Natural killer cell treated with Interleukin-12 subunit alpha and Interleukin-12 subunit beta and Interleukin-15 and Interleukin-18, amount 100 ng/mL, for 72 hours (primary cell): ENCODE data around the gene CHTOP. TPM values are rescaled to one million over a fixed set of nuclear protein-coding genes. Genes with fewer than 3 reads are reported as not detected.
A peak's percentile ranks its signal among the peaks of the same experiment; 100 is the strongest.

ENCODE experiments used
- ATAC-seq, 2 donors: fragments of 150-1000 bp; cut with Tn5 transposase in 1 of 2; sonication (Bioruptor Pico), chemical (Tn5 transposase) in 1 of 2; 2 replicates each; pipeline ENCODE4 v1.10.0; 2021
- DNase-seq: peaks from one replicate; pipeline ENCODE4 v3.0.0; 2022; ENCODE audit warnings: low spot score
- H3K27ac Mint-ChIP-seq, 2 donors: 1 replicate in 1 of 2; 2 replicates in 1 of 2; pipeline ENCODE4 v1.8.0; 2022; ENCODE audit warnings: mixed read lengths in 2 of 2, mild to moderate bottlenecking in 1 of 2, moderate library complexity in 1 of 2
- H3K27me3 Mint-ChIP-seq, 2 donors: 1 replicate in 1 of 2; 2 replicates in 1 of 2; pipeline ENCODE4 v1.8.0; 2022; ENCODE audit warnings: mixed read lengths in 2 of 2
- H3K36me3 Mint-ChIP-seq: one replicate; pipeline ENCODE4 v1.8.0; 2022; ENCODE audit warnings: mixed read lengths
- H3K4me1 Mint-ChIP-seq, 2 donors: 1 replicate in 1 of 2; 2 replicates in 1 of 2; pipeline ENCODE4 v1.8.0; 2022; ENCODE audit warnings: low read depth in 2 of 2, mixed read lengths in 2 of 2, mild to moderate bottlenecking in 1 of 2
- H3K4me3 Mint-ChIP-seq: one replicate; pipeline ENCODE4 v1.8.0; 2022; ENCODE audit warnings: mixed read lengths
- H3K9me3 Mint-ChIP-seq: 2 replicates; pipeline ENCODE4 v1.8.0; 2022; ENCODE audit warnings: mixed read lengths
- total RNA-seq, 2 donors: library from RNA; stranded (reverse); gene quantifications; one replicate each; pipeline ENCODE4 v1.2.3, GENCODE V29; 2022

Gene CHTOP
- total RNA-seq, 2 donors from 2014 or later = 82.1 to 96.8 TPM

GRCh38 chr1:153648000-153648643 is 14.3 kb downstream of the CHTOP start:
- no peaks in the 10 kb centered on the region for H3K27me3 Mint-ChIP-seq
- peaks cover 40 to 44% of the 10 kb centered on the region in 2 donors for H3K4me1 Mint-ChIP-seq
- DNase-seq (no peak), ATAC-seq (no peak)
- H3K9me3 Mint-ChIP-seq = no peaks in the 10 kb centered on the region
- H3K27ac Mint-ChIP-seq = no peak overlapping the region
- peaks cover 26% of the 10 kb centered on the region for H3K36me3 Mint-ChIP-seq
- H3K4me3 Mint-ChIP-seq = no peak overlapping the region

DNA sequence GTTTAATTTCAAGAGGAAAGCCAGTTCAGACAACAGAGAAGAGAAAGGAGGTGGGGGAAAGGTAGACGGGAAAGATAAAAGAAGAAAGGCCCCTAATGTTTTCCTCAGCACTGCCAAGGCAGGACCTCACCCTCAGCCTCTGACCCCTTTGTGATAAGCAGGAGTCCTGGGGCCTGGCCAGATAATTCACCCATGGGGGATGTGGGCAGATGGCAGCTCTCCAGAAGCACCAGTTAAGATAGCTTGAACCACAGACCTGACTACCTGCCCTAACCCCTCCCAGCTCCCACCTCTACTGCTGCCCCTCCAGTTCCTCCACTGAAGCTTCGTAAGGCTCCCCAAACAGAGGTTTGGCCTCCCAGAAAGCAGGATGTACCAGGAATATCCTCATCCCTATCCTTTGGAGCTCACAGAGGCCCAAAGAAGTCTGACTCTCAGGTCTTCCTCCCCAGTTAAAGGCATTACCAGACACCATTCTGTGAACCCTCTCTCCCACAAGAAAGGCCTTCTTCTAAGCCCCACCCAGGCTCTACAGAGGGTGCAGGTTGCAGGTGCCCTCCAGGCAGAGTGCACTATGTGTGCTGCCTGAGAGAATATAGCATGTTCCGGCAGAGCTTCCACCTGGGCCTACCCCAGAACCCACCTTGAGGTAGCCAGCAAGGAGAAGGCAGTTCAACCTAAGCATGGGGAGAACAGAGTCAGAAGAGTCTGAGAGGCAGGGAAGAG is 15.4 kb downstream of the CHTOP start:
- ATAC-seq (peak in 1 of 2 donors; percentile 24), DNase-seq (no peak)
- H3K4me3 Mint-ChIP-seq = no peak overlapping the region
- peaks cover 14% of the 10 kb centered on the region for H3K36me3 Mint-ChIP-seq
- no peaks in the 10 kb centered on the region for H3K27me3 Mint-ChIP-seq
- H3K27ac Mint-ChIP-seq = peak overlapping the region; percentile 48 to 84
- no peaks in the 10 kb centered on the region for H3K9me3 Mint-ChIP-seq
- peaks cover 31 to 35% of the 10 kb centered on the region in 2 donors for H3K4me1 Mint-ChIP-seq

DNA sequence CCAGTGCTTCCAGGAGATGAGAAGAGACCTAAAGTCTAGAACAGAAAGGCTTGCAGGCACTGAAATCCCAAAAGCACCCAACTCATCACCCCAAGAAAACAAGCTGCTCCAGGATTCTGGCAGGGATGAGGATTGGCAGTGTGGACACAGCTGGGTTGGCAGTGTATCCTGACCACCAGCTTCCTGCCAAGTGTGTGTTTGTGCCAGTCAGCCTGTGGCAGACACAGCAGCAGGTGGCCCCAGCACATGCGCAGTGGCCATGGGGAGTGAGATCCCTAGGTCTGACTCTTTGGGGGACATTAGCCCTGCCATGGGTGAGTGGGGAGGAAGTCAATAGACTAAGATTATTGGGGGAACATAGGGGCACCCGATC is 16.0 kb downstream of the CHTOP start:
- peak overlapping the region; percentile 48 to 84 for H3K27ac Mint-ChIP-seq
- peaks cover 10% of the 10 kb centered on the region for H3K36me3 Mint-ChIP-seq
- peak in 1 of 2 donors; percentile 24 for ATAC-seq
- no peak for DNase-seq
- H3K27me3 Mint-ChIP-seq = no peaks in the 10 kb centered on the region
- no peak overlapping the region for H3K4me3 Mint-ChIP-seq
- peaks cover 31 to 33% of the 10 kb centered on the region in 2 donors for H3K4me1 Mint-ChIP-seq
- no peaks in the 10 kb centered on the region for H3K9me3 Mint-ChIP-seq

GRCh38 chr1:153651771-153652170 is 17.9 kb downstream of the CHTOP start:
- no peaks in the 10 kb centered on the region for H3K27me3 Mint-ChIP-seq
- H3K9me3 Mint-ChIP-seq = no peaks in the 10 kb centered on the region
- peaks cover 15 to 20% of the 10 kb centered on the region in 2 donors for H3K4me1 Mint-ChIP-seq
- no peak overlapping the region for H3K4me3 Mint-ChIP-seq
- H3K36me3 Mint-ChIP-seq = no peaks in the 10 kb centered on the region
- no peak for DNase-seq
- no peak for ATAC-seq
- no peak overlapping the region for H3K27ac Mint-ChIP-seq

GRCh38 chr1:153652805-153653500 is 19.1 kb downstream of the CHTOP start:
- H3K36me3 Mint-ChIP-seq = no peaks in the 10 kb centered on the region
- no peak overlapping the region for H3K4me3 Mint-ChIP-seq
- ATAC-seq (no peak), DNase-seq (no peak)
- no peaks in the 10 kb centered on the region for H3K9me3 Mint-ChIP-seq
- H3K4me1 Mint-ChIP-seq = peaks cover 6 to 11% of the 10 kb centered on the region in 2 donors
- no peaks in the 10 kb centered on the region for H3K27me3 Mint-ChIP-seq
- no peak overlapping the region for H3K27ac Mint-ChIP-seq

GRCh38 chr1:153655333-153655732 is 21.5 kb downstream of the CHTOP start:
- Mint-ChIP-seq H3K9me3 (no peaks in the 10 kb centered on the region), H3K36me3 (no peaks in the 10 kb centered on the region), H3K27me3 (no peaks in the 10 kb centered on the region), H3K27ac (no peak overlapping the region), H3K4me3 (no peak overlapping the region), H3K4me1 (peaks cover 5 to 13% of the 10 kb centered on the region in 2 donors)
- DNase-seq (no peak), ATAC-seq (no peak)

DNA sequence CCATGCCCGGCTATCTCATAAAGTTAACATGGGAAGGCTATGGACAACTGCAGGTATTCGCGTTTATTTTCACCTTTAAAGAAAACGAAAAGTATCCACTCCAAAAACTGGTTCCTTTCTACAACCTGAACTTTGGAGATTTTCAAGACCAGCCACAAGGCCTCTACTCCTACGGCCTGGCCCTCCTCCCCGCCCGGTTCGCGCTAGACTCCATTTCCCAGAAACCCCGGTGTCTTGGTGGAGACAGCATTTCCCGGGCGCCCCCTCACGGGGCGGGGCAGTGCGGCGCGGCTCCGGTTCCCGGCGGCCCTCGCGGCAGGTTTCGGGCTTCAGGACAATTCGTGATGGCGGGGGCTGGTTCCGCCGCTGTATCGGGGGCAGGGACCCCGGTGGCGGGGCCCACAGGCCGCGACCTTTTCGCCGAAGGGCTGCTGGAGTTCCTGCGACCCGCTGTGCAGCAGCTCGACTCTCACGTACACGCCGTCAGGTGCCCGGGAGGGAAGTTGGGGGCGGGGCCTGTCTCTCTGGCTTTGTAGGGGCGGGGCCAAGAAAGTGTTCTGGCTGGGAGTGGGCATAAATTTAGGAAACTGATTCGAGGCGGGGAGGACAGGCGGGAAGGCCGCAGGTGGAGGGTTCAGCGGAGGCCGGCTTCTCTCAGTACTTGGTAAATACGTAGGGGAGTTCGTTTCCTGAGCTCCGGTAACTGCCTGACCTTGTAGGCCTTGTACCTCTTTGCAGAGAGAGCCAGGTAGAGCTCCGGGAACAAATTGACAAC is 24.7 kb downstream of the CHTOP start, which contains the start of gene SNAPIN:
Gene SNAPIN, plus strand, starts transcription at position 304 of the 775 bp plus-strand sequence. Its CDS starts 41 bp downstream, at position 345.
- Mint-ChIP-seq H3K4me1 (peaks cover 5 to 17% of the 10 kb centered on the region in 2 donors), H3K27ac (peak within 1 kb of the TSS; percentile 76 to 90), H3K9me3 (no peaks in the 10 kb centered on the region), H3K36me3 (peaks cover 19% of the 10 kb centered on the region), H3K4me3 (peak within 1 kb of the TSS; percentile 89), H3K27me3 (no peaks in the 10 kb centered on the region)
- peak; percentile 98 to 99 for ATAC-seq
- DNase-seq = peak; percentile 94

DNA sequence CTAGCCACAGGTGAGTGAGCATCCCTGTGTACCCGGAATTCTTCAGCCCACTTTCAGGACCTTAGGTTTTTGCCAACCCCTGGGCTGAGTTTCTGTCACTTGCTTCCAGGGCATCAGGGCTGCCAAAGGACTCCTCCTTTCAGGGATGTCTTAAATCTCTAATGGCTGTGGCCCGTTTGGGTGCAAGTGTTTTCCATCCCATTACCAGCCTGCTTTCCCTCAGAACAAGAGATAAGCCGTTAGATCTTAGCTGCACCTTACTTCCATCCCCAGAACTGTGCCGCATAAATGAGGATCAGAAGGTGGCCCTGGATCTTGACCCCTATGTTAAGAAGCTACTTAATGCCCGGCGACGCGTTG is 25.3 kb downstream of the CHTOP start:
- no peaks in the 10 kb centered on the region for H3K27me3 Mint-ChIP-seq
- no peak for DNase-seq
- no peak for ATAC-seq
- H3K36me3 Mint-ChIP-seq = peaks cover 24% of the 10 kb centered on the region
- peak overlapping the region; percentile 89 for H3K4me3 Mint-ChIP-seq
- H3K4me1 Mint-ChIP-seq = peaks cover 5 to 17% of the 10 kb centered on the region in 2 donors
- H3K9me3 Mint-ChIP-seq = no peaks in the 10 kb centered on the region
- peak overlapping the region; percentile 76 to 90 for H3K27ac Mint-ChIP-seq

DNA sequence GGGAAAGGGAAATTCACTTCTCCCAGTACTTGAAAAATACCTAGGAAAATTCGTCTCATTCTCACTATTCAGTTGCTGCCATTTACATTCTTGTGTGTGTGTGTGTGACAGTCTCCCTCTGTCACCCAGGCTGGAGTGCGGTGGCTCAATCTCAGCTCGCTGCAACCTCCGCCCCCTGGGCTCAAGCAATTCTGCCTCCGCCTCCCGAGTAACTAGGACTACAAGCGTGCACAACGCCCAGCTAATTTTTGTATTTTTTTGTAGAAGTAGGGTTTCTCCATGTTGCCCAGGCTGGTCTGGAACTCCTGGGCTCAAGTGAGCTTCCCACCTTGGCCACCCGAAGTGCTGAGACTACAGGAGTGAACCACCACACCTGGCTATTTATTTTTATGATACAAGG is 25.8 kb downstream of the CHTOP start:
- H3K27me3 Mint-ChIP-seq = no peaks in the 10 kb centered on the region
- peaks cover 5 to 17% of the 10 kb centered on the region in 2 donors for H3K4me1 Mint-ChIP-seq

GRCh38 chr1:153661111-153661708 is 27.3 kb downstream of the CHTOP start:
- H3K4me1 Mint-ChIP-seq = peaks cover 5 to 17% of the 10 kb centered on the region in 2 donors
- peaks cover 39% of the 10 kb centered on the region for H3K36me3 Mint-ChIP-seq
- H3K4me3 Mint-ChIP-seq = peak overlapping the region; percentile 30
- DNase-seq = no peak
- H3K27me3 Mint-ChIP-seq = no peaks in the 10 kb centered on the region
- ATAC-seq = no peak
- H3K9me3 Mint-ChIP-seq = no peaks in the 10 kb centered on the region
- H3K27ac Mint-ChIP-seq = peak overlapping the region in 1 of 2 donors; percentile 63

More for the DNA sequence above, 25.8 kb downstream of the CHTOP start:
- Mint-ChIP-seq H3K27ac (peak overlapping the region; percentile 76 to 90), H3K9me3 (no peaks in the 10 kb centered on the region), H3K4me3 (peak overlapping the region; percentile 89), H3K36me3 (peaks cover 27% of the 10 kb centered on the region)
- DNase-seq = no peak
- no peak for ATAC-seq

DNA sequence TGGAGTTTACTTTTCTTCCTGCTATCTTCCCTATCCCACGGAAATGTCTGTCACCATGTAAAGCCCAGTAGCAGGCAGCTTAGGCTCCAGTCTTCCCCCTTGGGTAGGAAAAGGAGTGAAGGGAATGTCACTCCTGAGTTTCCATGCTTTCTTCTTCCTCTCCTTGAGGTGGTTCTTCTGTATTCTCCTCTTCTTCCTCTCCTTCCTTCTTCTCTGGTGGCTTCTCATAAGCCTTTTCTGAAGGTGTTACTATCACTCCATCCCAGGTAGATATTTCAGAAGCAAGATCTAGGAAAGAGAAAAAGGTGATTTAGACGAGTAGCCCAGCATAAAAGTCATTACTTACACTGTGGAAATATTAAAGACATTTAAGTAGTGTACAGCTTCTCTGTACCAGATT is 28.4 kb downstream of the CHTOP start:
- ATAC-seq = no peak
- DNase-seq = no peak
- peaks cover 39% of the 10 kb centered on the region for H3K36me3 Mint-ChIP-seq
- H3K27ac Mint-ChIP-seq = peak overlapping the region in 1 of 2 donors; percentile 39
- peaks cover 5 to 19% of the 10 kb centered on the region in 2 donors for H3K4me1 Mint-ChIP-seq
- no peaks in the 10 kb centered on the region for H3K9me3 Mint-ChIP-seq
- H3K4me3 Mint-ChIP-seq = no peak overlapping the region
- H3K27me3 Mint-ChIP-seq = no peaks in the 10 kb centered on the region

GRCh38 chr1:153663211-153663610 is 29.3 kb downstream of the CHTOP start:
- DNase-seq = no peak
- Mint-ChIP-seq H3K27me3 (no peaks in the 10 kb centered on the region), H3K4me1 (peaks cover 13 to 27% of the 10 kb centered on the region in 2 donors), H3K4me3 (no peak overlapping the region), H3K27ac (no peak overlapping the region), H3K9me3 (no peaks in the 10 kb centered on the region), H3K36me3 (peaks cover 49% of the 10 kb centered on the region)
- no peak for ATAC-seq

DNA sequence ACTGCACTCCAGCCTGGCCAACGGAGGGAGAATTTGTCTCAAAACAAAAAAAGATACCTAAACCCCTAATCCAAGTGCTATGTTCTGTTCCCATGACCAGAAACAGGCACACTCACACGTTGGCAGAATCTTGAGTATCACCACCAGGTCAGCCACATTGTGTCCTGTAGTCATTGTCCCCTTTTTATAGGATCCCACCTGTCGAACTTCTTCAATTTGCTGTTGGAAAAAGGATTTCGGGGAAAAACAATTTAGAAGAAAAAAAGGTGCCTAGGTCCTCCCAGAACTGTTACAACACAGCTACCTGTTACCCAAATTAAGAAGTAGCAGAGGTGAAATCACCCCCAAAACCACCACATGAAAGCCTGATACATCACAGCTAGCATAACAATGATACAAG is 33.6 kb downstream of the CHTOP start:
- ATAC-seq (no peak), DNase-seq (no peak)
- peak overlapping the region in 1 of 2 donors; percentile 76 for H3K27ac Mint-ChIP-seq
- H3K4me3 Mint-ChIP-seq = no peak overlapping the region
- H3K27me3 Mint-ChIP-seq = no peaks in the 10 kb centered on the region
- H3K4me1 Mint-ChIP-seq = peaks cover 10 to 28% of the 10 kb centered on the region in 2 donors
- H3K9me3 Mint-ChIP-seq = no peaks in the 10 kb centered on the region
- peaks cover 34% of the 10 kb centered on the region for H3K36me3 Mint-ChIP-seq
